H1 (cell line): ENCODE data around the gene STAC. TPM values are rescaled to one million over a fixed set of nuclear protein-coding genes. Genes with fewer than 3 reads are reported as not detected.

ENCODE experiments used
- CTCF ChIA-PET: fragments of 300-600 bp; sonication (Branson Sonifier 250); formaldehyde crosslinking; loops from one replicate; lab custom pipeline; 2021; ENCODE audit not compliant: partially characterized antibody; lab: Charles Lee
- POLR2A ChIA-PET: fragments of 300-600 bp; sonication (Branson Sonifier 250); formaldehyde crosslinking; loops from one replicate; lab custom pipeline; 2021; ENCODE audit warnings: inconsistent platforms; ENCODE audit not compliant: partially characterized antibody; lab: Charles Lee
- DNase-seq, 2 experiments: peaks; one replicate each; pipeline versions ENCODE4 v3.0.0 to v3.0.0-alpha.2; 2010 to 2022; ENCODE audit warnings: low spot score in 2 of 2, low read depth in 1 of 2, mixed read lengths in 1 of 2
- FAIRE-seq: peaks from 2 replicates; lab custom pipeline; 2011; peaks lifted over from hg19 to GRCh38; lab: Jason Lieb, UNC
- H2AFZ ChIP-seq: 2 replicates; pipeline ENCODE4 v1.8.1; 2012; ENCODE audit warnings: low read length, inconsistent platforms
- H2AK5ac ChIP-seq: 2 replicates; pipeline ENCODE4 v1.6.1; 2013; ENCODE audit warnings: low read depth, low read length
- H2BK120ac ChIP-seq: replicated peaks from 2 replicates; pipeline ENCODE3; 2013; ENCODE audit warnings: low read depth, low read length, inconsistent platforms
- H2BK12ac ChIP-seq: 2 replicates; pipeline ENCODE4 v1.6.1; 2013; ENCODE audit warnings: low read depth, low read length
- H2BK15ac ChIP-seq: 2 replicates; pipeline ENCODE4 v1.6.1; 2013; ENCODE audit warnings: low read length
- H2BK20ac ChIP-seq: 2 replicates; pipeline ENCODE4 v1.6.1; 2013; ENCODE audit warnings: low read length
- H2BK5ac ChIP-seq: 2 replicates; pipeline ENCODE4 v1.6.1; 2013; ENCODE audit warnings: low read depth, low read length
- H3K14ac ChIP-seq: 2 replicates; pipeline ENCODE4 v1.6.1; 2013; ENCODE audit warnings: inconsistent platforms; ENCODE audit not compliant: insufficient read length
- H3K18ac ChIP-seq: 2 replicates; pipeline ENCODE4 v1.6.1; 2013; ENCODE audit warnings: low read length; ENCODE audit errors: extremely low read depth
- H3K23ac ChIP-seq: 2 replicates; pipeline ENCODE4 v1.6.1; 2013; ENCODE audit warnings: inconsistent platforms; ENCODE audit not compliant: insufficient read length
- H3K23me2 ChIP-seq: 2 replicates; pipeline ENCODE4 v1.6.1; 2013; ENCODE audit warnings: low read depth, low read length
- H3K27ac ChIP-seq: 2 replicates; pipeline ENCODE4 v1.6.1; 2011; ENCODE audit warnings: low read depth, low read length, inconsistent platforms
- H3K27me3 ChIP-seq, 4 experiments: replicated peaks in 1 of 4; 1 replicate in 1 of 4; 2 replicates in 3 of 4; pipeline versions ENCODE4 v1.6.1 to v1.8.1; 2011 to 2013; ENCODE audit warnings: low read length in 3 of 4, mild to moderate bottlenecking in 3 of 4, inconsistent platforms in 2 of 4, mixed read lengths in 2 of 4, moderate library complexity in 1 of 4; ENCODE audit not compliant: control insufficient read depth in 3 of 4, insufficient read depth in 3 of 4; ENCODE audit errors: extremely low read depth in 1 of 4
- H3K36me3 ChIP-seq, 4 experiments: 2 replicates each; pipeline versions ENCODE4 v1.6.1 to v1.8.1; 2011 to 2013; ENCODE audit warnings: mild to moderate bottlenecking in 4 of 4, low read length in 3 of 4, moderate library complexity in 2 of 4, control low read depth in 1 of 4, inconsistent platforms in 1 of 4; ENCODE audit not compliant: insufficient read depth in 4 of 4, control insufficient read depth in 2 of 4
- H3K4ac ChIP-seq: replicated peaks from 2 replicates; pipeline ENCODE3; 2013; ENCODE audit warnings: low read length, low read depth, mixed read lengths, inconsistent platforms; ENCODE audit not compliant: insufficient read length
- H3K4me1 ChIP-seq, 4 experiments: replicated peaks in 1 of 4; 1 replicate in 1 of 4; 2 replicates in 3 of 4; pipeline versions ENCODE4 v1.6.1 to v1.8.1; 2011 to 2013; ENCODE audit warnings: low read length in 3 of 4, inconsistent platforms in 2 of 4, mixed read lengths in 1 of 4; ENCODE audit not compliant: insufficient read depth in 4 of 4, control insufficient read depth in 3 of 4
- H3K4me2 ChIP-seq, 2 experiments: 2 replicates each; pipeline versions ENCODE4 v1.6.1 to v1.8.1; 2011 to 2013; ENCODE audit warnings: low read depth in 2 of 2, low read length in 2 of 2, control low read depth in 1 of 2, inconsistent platforms in 1 of 2, mild to moderate bottlenecking in 1 of 2; ENCODE audit not compliant: insufficient read depth in 1 of 2
- H3K4me3 ChIP-seq, 4 experiments: fragments of 200-600, 300-600 bp in 1 of 4; sonication (generic), shearing (Covaris generic), sonication (Bioruptor Twin) in 1 of 4; 2 replicates each; pipeline versions ENCODE4 v1.5.1 to v1.8.1; 2011 to 2016; ENCODE audit warnings: low read length in 4 of 4, low read depth in 3 of 4, control low read depth in 2 of 4, inconsistent platforms in 2 of 4, mild to moderate bottlenecking in 2 of 4, mixed read lengths in 1 of 4, moderate library complexity in 1 of 4; ENCODE audit not compliant: insufficient read depth in 2 of 4; ENCODE audit errors: extremely low read depth in 1 of 4
- H3K56ac ChIP-seq: replicated peaks from 2 replicates; pipeline ENCODE3; 2013; ENCODE audit warnings: low read depth, mild to moderate bottlenecking, mixed read lengths, low read length, inconsistent platforms; ENCODE audit not compliant: insufficient read length
- H3K79me1 ChIP-seq: 2 replicates; pipeline ENCODE4 v1.6.1; 2013; ENCODE audit warnings: low read depth, low read length, control low read depth
- H3K79me2 ChIP-seq, 2 experiments: 2 replicates each; pipeline versions ENCODE4 v1.6.1 to v1.8.1; 2012 to 2013; ENCODE audit warnings: low read length in 2 of 2, mild to moderate bottlenecking in 2 of 2, inconsistent platforms in 1 of 2; ENCODE audit not compliant: insufficient read depth in 2 of 2, control insufficient read depth in 1 of 2
- H3K9ac ChIP-seq, 4 experiments: replicated peaks in 1 of 4; 1 replicate in 1 of 4; 2 replicates in 3 of 4; pipeline versions ENCODE4 v1.6.1 to v1.8.1; 2011 to 2013; ENCODE audit warnings: low read depth in 3 of 4, low read length in 3 of 4, control low read depth in 2 of 4, mild to moderate bottlenecking in 2 of 4, moderate library complexity in 2 of 4, inconsistent platforms in 1 of 4; ENCODE audit errors: extremely low read depth in 1 of 4
- H3K9me3 ChIP-seq, 2 experiments: 2 replicates each; pipeline versions ENCODE4 v1.6.1 to v1.8.1; 2012 to 2013; ENCODE audit warnings: mild to moderate bottlenecking in 2 of 2, moderate library complexity in 2 of 2, control low read depth in 1 of 2, inconsistent platforms in 1 of 2, low read depth in 1 of 2, low read length in 1 of 2, mixed read lengths in 1 of 2; ENCODE audit not compliant: insufficient read depth in 2 of 2
- H4K20me1 ChIP-seq, 2 experiments: replicated peaks in 1 of 2; 2 replicates each; pipeline versions ENCODE3 to v1.8.1; 2011 to 2013; ENCODE audit warnings: inconsistent platforms in 2 of 2, low read length in 2 of 2, mild to moderate bottlenecking in 1 of 2; ENCODE audit not compliant: insufficient read depth in 2 of 2, control insufficient read depth in 1 of 2
- H4K5ac ChIP-seq: 2 replicates; pipeline ENCODE4 v1.6.1; 2013; ENCODE audit warnings: low read length, low read depth, mixed read lengths, inconsistent platforms; ENCODE audit not compliant: insufficient read length
- H4K8ac ChIP-seq: 2 replicates; pipeline ENCODE4 v1.8.0; 2013; ENCODE audit warnings: mild to moderate bottlenecking, moderate library complexity, low read length, inconsistent platforms; ENCODE audit not compliant: insufficient read depth; ENCODE audit errors: extremely low read depth
- H4K91ac ChIP-seq: replicated peaks from 2 replicates; pipeline ENCODE3; 2013; ENCODE audit warnings: low read length, mixed read lengths, inconsistent platforms; ENCODE audit not compliant: insufficient read length
- BACH1 ChIP-seq: IDR thresholded peaks from 2 replicates; pipeline ENCODE4 v1.6.1; 2012; ENCODE audit warnings: low read length, improper control_type of control experiment
- KDM1A ChIP-seq: fragments of 200-600, 300-600 bp; sonication (generic); IDR thresholded peaks from 2 replicates; pipeline ENCODE4 v1.7.1; 2016; ENCODE audit warnings: mild to moderate bottlenecking, low read length, borderline replicate concordance
- NANOG ChIP-seq: IDR thresholded peaks from 2 replicates; pipeline ENCODE4 v1.6.1; 2011; ENCODE audit warnings: low read length, low read depth, mild to moderate bottlenecking, inconsistent platforms; ENCODE audit not compliant: insufficient read depth, poor library complexity, severe bottlenecking
- POLR2A ChIP-seq, 2 experiments: IDR thresholded peaks; 1 replicate in 1 of 2; 2 replicates in 1 of 2; pipeline ENCODE4 v1.6.1; 2011; ENCODE audit warnings: low read depth in 2 of 2, low read length in 2 of 2, mild to moderate bottlenecking in 2 of 2; ENCODE audit errors: control extremely low read depth in 1 of 2
- SAP30 ChIP-seq: fragments of 300-600 bp; sonication (generic); IDR thresholded peaks from 2 replicates; pipeline ENCODE4 v1.7.1; 2012; ENCODE audit warnings: low read length, moderate library complexity, mild to moderate bottlenecking, inconsistent platforms; ENCODE audit not compliant: insufficient read depth, insufficient replicate concordance
- SP4 ChIP-seq: IDR thresholded peaks from 2 replicates; pipeline ENCODE4 v1.6.1; 2012; ENCODE audit warnings: low read length, inconsistent platforms
- TEAD4 ChIP-seq: IDR thresholded peaks from 2 replicates; pipeline ENCODE4 v1.6.1; 2012; ENCODE audit warnings: low read depth, low read length, inconsistent platforms, mixed read lengths
- ZNF274 ChIP-seq: IDR thresholded peaks from 2 replicates; pipeline ENCODE4 v1.7.0; 2012; ENCODE audit warnings: low read length, borderline replicate concordance; ENCODE audit errors: extremely low read depth
- WGBS, 2 experiments: shearing (Covaris generic) in 1 of 2; methylation state at CpG; one replicate each; pipeline versions ENCODE4 v1.1.6 to v1.1.7; 2013 to 2015; ENCODE audit warnings: low lambda C conversion rate in 2 of 2, mixed read lengths in 2 of 2, inconsistent platforms in 1 of 2, low coverage in 1 of 2, missing lambda C conversion rate in 1 of 2; ENCODE audit not compliant: insufficient replicate concordance in 2 of 2, insufficient coverage in 1 of 2, insufficient read length in 1 of 2; ENCODE audit errors: extremely low coverage in 1 of 2, missing lambda C conversion rate in 1 of 2; 5-methylcytosine and 5-hydroxymethylcytosine counted together
- polyA plus RNA-seq, 7 experiments: library from polyadenylated mRNA; depleted of rRNA in 3 of 7; stranded (reverse) in 5 of 7; unstranded in 2 of 7; fragments of >200 nt in 5 of 7; fragments of 200-250 nt in 2 of 7; gene quantifications; 1 replicate in 5 of 7; 2 replicates in 1 of 7; 4 replicates in 1 of 7; pipeline versions ENCODE4 v1.2.1 to v1.2.3, GENCODE V29; 2011 to 2013; ENCODE audit warnings: missing spikeins in 2 of 7, mixed read lengths in 2 of 7
- total RNA-seq: library from RNA; stranded (reverse); fragmentation: NEBNext Ultra II Directional; extraction: Animal tissue kit (Norgen Biotek cat#: 25700); gene quantifications from 2 replicates; pipeline ENCODE4 v1.2.1, GENCODE V29; 2021

The STAC gene
- total and polyA plus RNA-seq, 2 of the 8 experiments (the other 6 are each of a cell fraction or from before 2014, with no cell fraction given): 8.0 to 18.1 TPM

DNA sequence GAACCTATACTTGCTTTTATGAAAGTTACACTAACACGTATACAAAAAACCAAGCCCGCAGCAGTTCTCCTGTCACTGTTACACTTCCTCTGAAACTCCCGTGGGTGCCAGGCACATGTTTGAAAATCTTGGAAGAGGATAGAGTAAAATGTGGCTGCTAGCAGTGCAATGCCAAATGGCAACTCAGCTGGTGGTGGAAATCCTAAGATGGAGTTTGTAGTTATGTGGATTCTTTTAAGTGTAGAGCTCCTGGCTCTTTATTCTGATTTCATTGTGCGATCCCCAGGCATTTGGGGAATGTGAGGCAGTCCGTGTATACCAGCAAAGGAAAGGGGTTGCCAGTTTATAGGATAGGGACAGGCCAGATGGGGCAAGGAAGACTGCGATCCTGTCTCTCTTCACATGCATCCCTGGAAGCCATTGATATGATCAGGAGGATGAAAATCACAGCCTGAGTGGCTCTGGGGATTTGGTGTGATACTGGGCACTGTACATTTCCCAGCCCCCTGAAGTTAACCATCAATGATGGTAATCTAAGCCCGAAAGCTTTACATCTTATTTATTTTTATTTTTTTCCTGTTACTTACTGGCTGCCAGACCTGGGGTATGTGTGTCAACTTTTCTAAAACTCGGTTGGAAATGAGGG is 1.1 kb downstream of the STAC start:
- Histone ChIP-seq H3K4me3 (peak overlapping the region; percentile 79 to 88 (median 82); a peak in 7 of 8 replicates), H3K9ac (no peak overlapping the region; a peak in 1 of 7 replicates), H3K36me3 (peaks cover 0 to 3% (median 0%) of the 10 kb centered on the region in 4 experiments; a peak in 2 of 8 replicates), H3K4ac (no peak overlapping the region), H2BK5ac (no peak overlapping the region), H3K18ac (no peak overlapping the region; the same call in 1 of the 2 replicates), H3K23me2 (peaks cover 6% of the 10 kb centered on the region; the same call in 1 of the 2 replicates), H3K4me2 (peak overlapping the region; percentile 86 to 91), H2BK15ac (no peak overlapping the region), H2BK12ac (no peak overlapping the region; the same call in 1 of the 2 replicates), H3K4me1 (peaks cover 0 to 12% (median 7%) of the 10 kb centered on the region in 4 experiments; a peak in 6 of 7 replicates), H3K9me3 (no peaks in the 10 kb centered on the region), H3K79me1 (no peaks in the 10 kb centered on the region; the same call in 1 of the 2 replicates), H2AK5ac (no peak overlapping the region), H3K23ac (no peak overlapping the region), H4K20me1 (no peaks in the 10 kb centered on the region), H3K27me3 (peaks cover 0 to 17% (median 7%) of the 10 kb centered on the region in 4 experiments; a peak in 4 of 7 replicates), H3K27ac (no peak overlapping the region), H4K8ac (no peak overlapping the region), H3K79me2 (peaks cover 0 to 16% of the 10 kb centered on the region in 2 experiments; a peak in 1 of 4 replicates), H2AFZ (peak overlapping the region; percentile 77; the same call in 1 of the 2 replicates), H4K5ac (no peak overlapping the region), H4K91ac (no peak overlapping the region), H2BK120ac (no peak overlapping the region), H3K56ac (no peak overlapping the region), H3K14ac (no peak overlapping the region), H2BK20ac (no peak overlapping the region)
- FAIRE-seq (peak; percentile 13), DNase-seq (no peak)
- POLR2A ChIA-PET: interaction anchor here (1.2 to 1.5 kb wide), 2 partner anchors 12 to 24 kb away, joined by 3 to 4 read pairs; no protein-coding TSS in a partner anchor
- WGBS, 2 experiments: 36% methylated on average over 8 of the region's 8 CpGs; no CpG with 5 or more reads in 1 of the 2 experiments
- TF ChIP-seq KDM1A (no peak), BACH1 (no peak), NANOG (no peak), TEAD4 (peak; percentile 94), ZNF274 (no peak), SAP30 (no peak), POLR2A (IDR thresholded peaks at IDR 0.05; ENCODE audit: control extremely low read depth in 1 of 2, low read depth in 2 of 2, low read length in 2 of 2) (no peak), SP4 (no peak)
- CTCF ChIA-PET: interaction anchor here (1.2 kb wide), 1 partner anchor 24 kb away, joined by 4 read pairs; no protein-coding TSS in a partner anchor
